ENCODE measurements around the gene HUNK. TPM values are rescaled to one million over a fixed set of nuclear protein-coding genes. Genes with fewer than 3 reads are reported as not detected.

HUNK gene
- total and polyA plus RNA-seq, 2 donors (not counting 1 experiment from before 2014, with no cell fraction given), result 0.01 to 0.07 TPM

DNA sequence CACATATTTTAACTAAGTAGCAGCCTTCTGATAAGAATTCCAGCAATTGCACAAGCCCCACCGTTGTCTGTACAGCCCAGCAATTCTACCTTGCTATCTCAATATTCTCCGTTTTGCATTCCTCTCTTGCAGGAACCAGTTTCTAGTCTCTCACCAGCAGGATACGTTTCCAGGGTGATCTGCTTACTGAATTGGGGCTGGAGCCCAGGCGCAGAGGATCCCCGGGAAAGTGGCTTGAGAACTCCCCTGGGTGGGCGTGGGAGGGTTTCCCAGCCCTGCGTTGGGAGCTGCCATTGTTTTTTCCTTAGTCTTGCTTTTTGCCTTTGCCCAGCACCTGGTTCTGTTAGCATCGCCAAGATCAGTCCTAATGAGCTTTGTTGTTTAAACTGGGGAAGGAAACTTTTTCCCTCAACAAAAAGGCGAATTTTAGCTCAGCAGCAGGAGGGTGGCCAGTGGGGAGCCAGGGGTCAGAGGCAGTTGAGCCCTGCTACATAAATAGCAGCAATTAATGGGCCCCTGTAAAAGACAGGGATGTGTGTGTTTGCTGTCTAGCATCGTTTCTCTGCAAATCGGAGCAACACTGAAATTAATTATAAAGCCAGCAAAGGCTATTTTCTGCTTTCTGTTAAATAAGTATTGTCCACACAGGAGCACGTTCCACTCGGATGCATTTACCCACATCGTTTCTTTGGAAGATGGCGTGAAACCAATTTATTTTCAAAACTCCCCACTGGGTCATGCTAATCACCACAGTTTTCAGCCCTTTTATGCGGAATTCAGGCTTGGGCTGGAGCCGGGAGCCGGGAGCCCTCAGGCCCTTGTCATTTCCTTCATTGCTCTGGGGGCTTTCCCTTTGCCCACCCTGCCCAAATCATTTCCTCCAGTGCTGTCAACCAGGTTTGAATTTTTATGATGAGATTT is 36.6 kb downstream of the HUNK start:
- no peaks in the 10 kb centered on the region for H3K9me3 Mint-ChIP-seq (ENCODE audit: insufficient read depth)
- no peak overlapping the region for H3K4me3 ChIP-seq (ENCODE audit: control extremely low read depth in 1 of 5, extremely low read depth in 1 of 5, insufficient read depth in 1 of 5, low read depth in 2 of 5, low read length in 4 of 5)
- no peak overlapping the region for H2AFZ ChIP-seq (ENCODE audit: insufficient read depth, low read depth, low read length, poor library complexity, severe bottlenecking)
- H3K79me2 ChIP-seq (ENCODE audit: control insufficient read depth, insufficient read depth, low read length), result no peaks in the 10 kb centered on the region
- no peaks in the 10 kb centered on the region for H3K36me3 ChIP-seq (replicated peaks in 1 of 2; ENCODE audit: control extremely low read depth in 1 of 2, control insufficient read depth in 1 of 2, extremely low read depth in 1 of 2, insufficient read depth in 2 of 2, low read length in 1 of 2)
- ChIA-PET POLR2A (no interaction called here), CTCF (no interaction called here)
- H3K4me1 Mint-ChIP-seq, result no peaks in the 10 kb centered on the region
- 45% methylated on average over 14 of the region's 18 CpGs for WGBS (ENCODE audit: insufficient coverage)
- H3K4me2 ChIP-seq (replicated peaks; ENCODE audit: low read depth, low read length, poor library complexity, severe bottlenecking), result no peak overlapping the region
- H3K27me3 Mint-ChIP-seq, result peaks cover 56% of the 10 kb centered on the region
- no peak for TF ChIP-seq EZH2 (IDR thresholded peaks at IDR 0.05; ENCODE audit: borderline replicate concordance, insufficient read depth, low read depth, low read length, poor library complexity, severe bottlenecking)
- TF ChIP-seq, protein P1, sequence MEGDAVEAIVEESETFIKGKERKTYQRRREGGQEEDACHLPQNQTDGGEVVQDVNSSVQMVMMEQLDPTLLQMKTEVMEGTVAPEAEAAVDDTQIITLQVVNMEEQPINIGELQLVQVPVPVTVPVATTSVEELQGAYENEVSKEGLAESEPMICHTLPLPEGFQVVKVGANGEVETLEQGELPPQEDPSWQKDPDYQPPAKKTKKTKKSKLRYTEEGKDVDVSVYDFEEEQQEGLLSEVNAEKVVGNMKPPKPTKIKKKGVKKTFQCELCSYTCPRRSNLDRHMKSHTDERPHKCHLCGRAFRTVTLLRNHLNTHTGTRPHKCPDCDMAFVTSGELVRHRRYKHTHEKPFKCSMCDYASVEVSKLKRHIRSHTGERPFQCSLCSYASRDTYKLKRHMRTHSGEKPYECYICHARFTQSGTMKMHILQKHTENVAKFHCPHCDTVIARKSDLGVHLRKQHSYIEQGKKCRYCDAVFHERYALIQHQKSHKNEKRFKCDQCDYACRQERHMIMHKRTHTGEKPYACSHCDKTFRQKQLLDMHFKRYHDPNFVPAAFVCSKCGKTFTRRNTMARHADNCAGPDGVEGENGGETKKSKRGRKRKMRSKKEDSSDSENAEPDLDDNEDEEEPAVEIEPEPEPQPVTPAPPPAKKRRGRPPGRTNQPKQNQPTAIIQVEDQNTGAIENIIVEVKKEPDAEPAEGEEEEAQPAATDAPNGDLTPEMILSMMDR (IDR thresholded peaks at IDR 0.05), result no peak
- H3K9me3 ChIP-seq (ENCODE audit: control extremely low read depth in 1 of 3, control insufficient read depth in 2 of 3, insufficient read depth in 1 of 3, low read length in 2 of 3), result no peaks in the 10 kb centered on the region
- intact Hi-C loops (cut with micrococcal nuclease), result no loop called here
- ATAC-seq (ENCODE audit: low read depth), result no peak
- DNase-seq, result no peak
- H3K27me3 ChIP-seq (replicated peaks in 1 of 4; ENCODE audit: control extremely low read depth in 1 of 4, control insufficient read depth in 3 of 4, insufficient read depth in 4 of 4, low read length in 3 of 4), result peaks cover 0 to 11% (median 4%) of the 10 kb centered on the region in 4 experiments
- H3K4me3 Mint-ChIP-seq, result no peak overlapping the region
- no peak overlapping the region for H3K27ac Mint-ChIP-seq
- no peaks in the 10 kb centered on the region for H3K4me1 ChIP-seq (ENCODE audit: control insufficient read depth in 2 of 2, insufficient read depth in 2 of 2, low read length in 2 of 2)
- H4K20me1 ChIP-seq (ENCODE audit: control insufficient read depth, insufficient read depth, low read length, poor library complexity, severe bottlenecking), result no peaks in the 10 kb centered on the region
- no peak overlapping the region for H3K9ac ChIP-seq (ENCODE audit: low read length)
- H3K27ac ChIP-seq (ENCODE audit: low read length in 2 of 2), result no peak overlapping the region

GRCh38 chr21:31910074-31910470 is 37.3 kb downstream of the HUNK start:
- Histone ChIP-seq H3K4me1 (ENCODE audit: control insufficient read depth in 2 of 2, insufficient read depth in 2 of 2, low read length in 2 of 2) (no peaks in the 10 kb centered on the region), H3K27ac (ENCODE audit: low read length in 2 of 2) (no peak overlapping the region), H4K20me1 (ENCODE audit: control insufficient read depth, insufficient read depth, low read length, poor library complexity, severe bottlenecking) (no peaks in the 10 kb centered on the region), H2AFZ (ENCODE audit: insufficient read depth, low read depth, low read length, poor library complexity, severe bottlenecking) (no peak overlapping the region), H3K4me3 (ENCODE audit: control extremely low read depth in 1 of 5, extremely low read depth in 1 of 5, insufficient read depth in 1 of 5, low read depth in 2 of 5, low read length in 4 of 5) (no peak overlapping the region), H3K79me2 (ENCODE audit: control insufficient read depth, insufficient read depth, low read length) (no peaks in the 10 kb centered on the region), H3K4me2 (replicated peaks; ENCODE audit: low read depth, low read length, poor library complexity, severe bottlenecking) (no peak overlapping the region), H3K36me3 (replicated peaks in 1 of 2; ENCODE audit: control extremely low read depth in 1 of 2, control insufficient read depth in 1 of 2, extremely low read depth in 1 of 2, insufficient read depth in 2 of 2, low read length in 1 of 2) (no peaks in the 10 kb centered on the region), H3K27me3 (replicated peaks in 1 of 4; ENCODE audit: control extremely low read depth in 1 of 4, control insufficient read depth in 3 of 4, insufficient read depth in 4 of 4, low read length in 3 of 4) (peaks cover 0 to 11% (median 4%) of the 10 kb centered on the region in 4 experiments), H3K9me3 (ENCODE audit: control extremely low read depth in 1 of 3, control insufficient read depth in 2 of 3, insufficient read depth in 1 of 3, low read length in 2 of 3) (no peaks in the 10 kb centered on the region), H3K9ac (ENCODE audit: low read length) (no peak overlapping the region)
- ChIA-PET CTCF (no interaction called here), POLR2A (no interaction called here)
- H3K4me3 Mint-ChIP-seq, result no peak overlapping the region
- 90% methylated on average over 2 of the region's 2 CpGs for WGBS (ENCODE audit: insufficient coverage)
- ATAC-seq (ENCODE audit: low read depth) (no peak), DNase-seq (no peak)
- no peak for TF ChIP-seq EZH2 (IDR thresholded peaks at IDR 0.05; ENCODE audit: borderline replicate concordance, insufficient read depth, low read depth, low read length, poor library complexity, severe bottlenecking)
- TF ChIP-seq, protein P1 (IDR thresholded peaks at IDR 0.05), result no peak
- H3K27ac Mint-ChIP-seq, result no peak overlapping the region
- peaks cover 54% of the 10 kb centered on the region for H3K27me3 Mint-ChIP-seq
- H3K9me3 Mint-ChIP-seq (ENCODE audit: insufficient read depth), result no peaks in the 10 kb centered on the region
- intact Hi-C loops (cut with micrococcal nuclease), result no loop called here
- H3K4me1 Mint-ChIP-seq, result no peaks in the 10 kb centered on the region

All from B cell (primary cell).